GM21423 (cell line): ENCODE measurements around the gene PLIN5.

Source experiments
- ATAC-seq: cut with Tn5 transposase; IDR thresholded peaks from one replicate; pipeline ENCODE4 v1.9.1; 2021; ENCODE audit warnings: mild to moderate bottlenecking, moderate library complexity; ENCODE audit not compliant: unreplicated experiment

The PLIN5 gene

GRCh38 chr19:4534836-4535658 lies at the start of gene PLIN5:
TSS of gene PLIN5 (minus strand) at chr19:4535224. CDS start at chr19:4534074, 1,150 bp downstream.
- ATAC-seq: no peak

- ATAC-seq: no peak
These were observed 49.1 kb upstream of the PLIN5 start for GRCh38 chr19:4583961-4584669.

- ATAC-seq: no peak
These were observed 48.2 kb upstream of the PLIN5 start for GRCh38 chr19:4582980-4583842.

- ATAC-seq: no peak
These were observed 46.9 kb upstream of the PLIN5 start for GRCh38 chr19:4581666-4582553.

- no peak for ATAC-seq
These were observed 46.1 kb upstream of the PLIN5 start for GRCh38 chr19:4580961-4581665.

GRCh38 chr19:4580021-4580901 lies 45.2 kb upstream of the PLIN5 start:
- ATAC-seq: no peak

- ATAC-seq: no peak
These were observed 44.4 kb upstream of the PLIN5 start for GRCh38 chr19:4579389-4579788.

- no peak for ATAC-seq
These were observed 43.7 kb upstream of the PLIN5 start for GRCh38 chr19:4578552-4579248.

- ATAC-seq: no peak
These were observed 42.2 kb upstream of the PLIN5 start for GRCh38 chr19:4577020-4577782.

GRCh38 chr19:4576016-4576933 lies 41.3 kb upstream of the PLIN5 start:
- no peak for ATAC-seq

GRCh38 chr19:4575267-4576015 lies 40.4 kb upstream of the PLIN5 start:
- no peak for ATAC-seq

- ATAC-seq: no peak
These were observed 38.7 kb upstream of the PLIN5 start for GRCh38 chr19:4573682-4574081.

GRCh38 chr19:4571305-4571917 lies 36.4 kb upstream of the PLIN5 start:
- ATAC-seq: no peak

- ATAC-seq: no peak
These were observed 35.9 kb upstream of the PLIN5 start for GRCh38 chr19:4570916-4571304.

GRCh38 chr19:4570402-4570801 lies 35.4 kb upstream of the PLIN5 start:
- no peak for ATAC-seq
